GM04503 (cell line): ENCODE data around the gene NSD1.

Experiments
- DNase-seq: peaks from one replicate; pipeline ENCODE4 v3.0.0-alpha.2; 2012; ENCODE audit warnings: low read depth

The NSD1 gene

DNA sequence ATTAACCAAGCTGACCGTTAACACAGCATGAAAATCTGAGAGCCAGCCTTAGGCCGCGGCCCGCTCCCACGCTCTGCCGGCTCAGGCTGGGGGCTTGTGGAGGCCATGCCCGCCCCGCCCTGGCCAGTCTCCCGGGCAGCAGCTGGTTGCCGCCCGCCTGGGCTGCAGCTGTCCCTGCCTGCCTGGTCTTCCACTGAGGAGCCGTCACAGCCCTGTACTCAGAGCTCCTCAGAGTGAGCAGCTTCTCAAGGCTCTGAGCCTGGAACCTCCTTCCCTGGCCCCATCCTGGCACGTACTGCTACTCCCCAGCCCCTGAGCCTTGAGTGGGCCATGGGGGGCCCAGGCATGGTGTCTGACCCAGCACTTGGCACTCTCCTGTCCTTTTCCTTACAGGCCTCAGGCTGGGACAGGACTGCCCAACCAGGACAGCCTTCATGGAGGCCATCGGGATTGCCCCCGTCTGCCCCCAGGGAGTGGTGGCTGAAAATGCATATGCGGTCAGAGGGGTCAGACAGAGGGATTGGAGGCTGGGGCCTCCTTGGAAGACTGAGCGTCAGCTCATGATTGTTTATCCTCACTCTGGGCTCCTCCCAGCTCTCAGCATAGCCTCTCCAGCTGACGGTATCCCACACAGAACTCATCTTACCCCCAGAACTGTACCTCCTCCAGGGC lies 35.0 kb upstream of the NSD1 start:
- DNase-seq, result no peak

DNA sequence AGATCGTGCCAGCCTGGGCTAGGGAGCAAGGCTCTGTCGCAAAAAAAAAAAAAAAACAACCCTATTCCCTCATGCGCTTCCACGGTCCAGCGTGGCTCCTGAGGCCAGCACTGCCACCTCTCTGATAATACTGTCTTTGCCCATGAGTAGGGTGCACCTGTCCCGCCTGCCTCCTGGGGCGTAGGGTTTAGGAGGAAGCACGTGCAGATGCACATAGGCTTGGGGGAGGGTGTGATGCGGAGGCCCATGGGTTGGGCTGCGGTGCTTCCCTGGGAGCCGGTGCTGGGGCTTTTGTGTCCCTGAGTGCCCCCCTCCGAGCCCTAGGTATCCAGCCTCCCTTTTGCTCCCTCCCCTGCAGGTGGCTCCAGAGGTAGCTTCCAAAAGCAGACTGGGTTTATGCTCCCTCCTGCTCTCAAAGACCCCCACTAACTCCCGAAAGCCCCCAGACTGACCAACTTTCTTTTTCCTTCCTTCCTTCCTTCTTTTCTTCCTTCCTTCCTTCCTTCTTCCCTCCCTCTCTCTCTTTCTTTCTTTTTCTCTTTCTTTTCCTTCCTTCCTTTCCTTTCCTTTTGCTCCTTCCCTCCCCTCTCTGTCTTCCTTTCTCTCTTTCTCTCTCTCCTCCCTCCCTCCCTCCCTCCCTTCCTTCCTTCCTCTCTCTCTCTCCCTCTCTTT lies 34.0 kb upstream of the NSD1 start:
- DNase-seq, result no peak

DNA sequence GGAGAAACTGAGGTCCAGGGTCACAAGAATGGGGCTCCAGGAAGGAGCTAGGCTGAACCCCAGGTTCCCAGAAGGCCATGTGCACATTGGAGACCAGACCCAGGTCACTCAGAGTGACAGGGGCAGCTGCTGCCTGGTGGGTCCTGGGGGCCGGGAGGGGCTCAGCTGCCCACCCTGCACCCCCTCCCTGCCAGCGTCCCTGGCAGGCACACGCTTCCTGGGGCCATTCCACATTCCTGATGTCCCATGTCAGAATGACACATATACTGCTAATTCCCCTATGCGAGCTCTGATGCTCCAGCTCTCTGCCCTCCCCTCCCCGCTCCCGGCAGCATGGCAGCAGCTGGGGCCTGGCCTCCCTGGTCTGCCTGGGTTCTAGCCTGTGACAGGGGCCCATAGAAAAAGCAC lies 32.9 kb upstream of the NSD1 start:
- DNase-seq, result no peak

GRCh38 chr5:177103523-177104253 lies 29.9 kb upstream of the NSD1 start:
- DNase-seq, result no peak

GRCh38 chr5:177105691-177106476 lies 27.7 kb upstream of the NSD1 start:
- no peak for DNase-seq

- no peak for DNase-seq
These were observed 26.4 kb upstream of the NSD1 start for GRCh38 chr5:177107159-177107558.

DNA sequence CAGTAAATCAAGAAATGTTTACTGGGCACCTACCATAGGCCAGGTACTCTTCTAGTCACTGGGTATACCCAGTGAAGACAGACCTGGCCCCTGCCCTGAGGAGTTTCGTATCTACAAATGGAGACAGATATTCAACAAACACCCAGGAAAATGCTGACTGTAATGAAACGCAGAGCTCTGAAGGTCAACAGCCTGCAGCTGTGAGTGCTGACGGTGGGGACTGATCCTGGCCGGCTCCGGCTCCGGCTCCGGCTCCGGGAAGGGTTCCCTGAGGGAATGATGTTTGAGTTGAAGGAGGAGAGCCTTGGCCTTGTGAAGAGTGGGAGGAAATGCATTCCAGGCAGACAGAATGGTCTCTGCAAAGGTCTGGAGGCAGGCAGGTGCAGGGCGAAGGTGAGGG lies 23.8 kb upstream of the NSD1 start:
- no peak for DNase-seq

DNA sequence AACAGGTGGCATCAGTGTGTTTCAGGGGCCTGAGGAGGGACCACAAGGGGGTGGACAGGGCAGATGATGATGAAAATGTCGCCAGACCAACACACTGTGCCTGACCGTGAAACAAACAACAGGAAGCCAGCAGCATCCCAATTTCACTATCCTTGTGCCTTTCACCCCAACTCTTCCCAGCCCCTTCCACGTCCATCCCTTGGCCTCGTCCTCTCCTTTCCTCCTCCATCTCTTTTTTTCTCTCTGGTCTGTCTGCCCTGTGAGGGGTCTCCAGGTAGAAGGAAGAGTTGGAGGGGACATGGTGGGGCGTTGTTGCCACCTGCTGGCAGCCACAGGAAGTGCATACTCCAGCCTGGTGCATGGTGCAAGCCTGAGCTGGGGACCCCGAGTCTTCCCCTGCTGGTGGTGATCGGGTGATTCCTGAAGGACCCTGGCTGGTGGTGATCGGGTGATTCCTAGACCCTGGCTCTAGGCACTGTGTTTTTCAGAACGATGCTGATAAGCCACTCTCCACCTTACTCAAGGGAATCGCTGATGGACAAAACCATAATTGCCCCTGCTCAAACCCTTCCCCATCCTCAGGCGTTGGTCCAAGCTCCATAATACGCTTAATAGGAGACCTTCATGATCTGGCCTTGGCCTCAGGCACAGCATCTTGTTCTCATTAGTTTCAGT lies 21.7 kb upstream of the NSD1 start:
- no peak for DNase-seq

- DNase-seq, result no peak
These were observed 20.9 kb upstream of the NSD1 start for GRCh38 chr5:177112589-177113220.

GRCh38 chr5:177113566-177114424 lies 19.8 kb upstream of the NSD1 start:
- no peak for DNase-seq

- no peak for DNase-seq
These were observed 16.8 kb upstream of the NSD1 start for GRCh38 chr5:177116631-177117373.

DNA sequence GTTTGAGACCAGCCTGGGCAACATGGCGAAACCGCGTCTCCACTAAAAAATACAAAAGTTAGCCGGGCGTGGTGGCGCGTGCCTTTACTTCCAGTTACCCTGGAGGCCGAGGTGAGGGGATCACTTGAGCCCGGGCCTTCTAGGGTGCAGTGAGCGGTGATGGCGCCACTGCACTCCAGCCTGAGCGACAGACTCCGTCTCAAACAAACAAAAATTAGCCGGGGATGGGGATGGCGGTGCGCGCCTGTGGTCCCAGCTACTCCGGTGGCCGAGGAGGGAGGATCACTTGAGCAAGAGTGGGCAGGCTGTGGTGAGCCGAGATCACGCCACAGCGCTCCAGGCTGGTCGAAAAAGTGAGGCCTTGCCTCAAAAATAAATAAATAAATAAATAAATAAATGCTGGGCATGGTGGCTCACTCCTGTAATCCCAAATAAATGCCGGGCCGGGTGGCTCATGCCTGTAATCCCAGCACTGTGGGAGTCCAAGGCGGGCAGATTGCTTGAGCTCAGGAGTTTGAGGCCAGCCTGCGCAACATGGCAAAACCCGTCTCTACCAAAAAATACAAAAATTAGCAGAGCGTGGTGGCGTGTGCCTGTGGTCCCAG lies 16.0 kb upstream of the NSD1 start:
- DNase-seq, result no peak

DNA sequence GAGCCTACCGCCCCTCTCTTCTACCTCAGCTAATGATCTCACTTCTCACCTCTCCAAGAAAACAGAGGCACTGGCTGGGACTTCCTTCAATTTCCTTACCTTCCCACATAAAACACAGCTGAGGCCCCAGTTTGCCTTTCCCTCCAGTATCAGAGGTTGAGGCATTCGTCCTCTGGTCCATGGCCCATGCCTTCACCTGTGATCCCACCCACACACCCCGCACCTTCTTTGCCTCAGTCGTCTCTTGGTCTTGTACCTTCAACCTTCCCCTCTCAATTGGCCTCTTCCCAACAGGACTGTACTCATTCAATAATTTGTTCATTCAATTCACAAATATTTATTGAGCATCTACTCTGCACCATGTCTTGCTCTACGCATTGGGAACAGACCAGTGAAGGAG lies 11.0 kb upstream of the NSD1 start:
- no peak for DNase-seq

DNA sequence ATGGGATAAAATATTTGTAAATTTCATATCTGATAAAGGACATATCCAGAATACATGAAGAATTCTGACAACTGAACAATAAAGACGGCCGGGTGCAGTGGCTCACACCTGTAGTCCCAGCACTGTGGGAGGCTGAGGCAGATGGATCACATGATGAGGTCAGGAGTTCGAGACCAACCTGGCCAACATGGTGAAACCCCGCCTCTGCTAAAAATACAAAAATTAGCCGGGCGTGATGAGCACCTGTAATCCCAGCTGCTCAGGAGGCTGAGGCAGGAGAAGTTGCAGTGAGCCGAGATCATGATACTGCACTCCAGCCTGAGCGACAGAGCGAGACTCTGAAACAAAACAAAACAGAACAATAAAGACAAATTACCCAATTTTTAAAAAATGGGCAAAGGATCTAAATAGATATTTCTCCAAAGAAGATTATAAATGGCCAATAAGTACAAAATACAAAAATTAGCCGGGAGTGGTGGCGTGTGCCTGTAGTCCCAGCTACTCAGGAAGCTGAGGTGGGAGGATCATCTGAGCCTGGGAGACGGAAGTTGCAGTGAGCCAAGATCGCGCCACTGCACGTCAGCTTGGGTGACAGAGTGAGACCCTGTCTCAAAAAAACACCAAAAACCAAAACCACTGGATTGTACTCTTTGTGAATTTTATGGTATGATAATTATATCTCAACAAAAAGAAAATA lies 9.6 kb upstream of the NSD1 start:
- DNase-seq, result no peak

DNA sequence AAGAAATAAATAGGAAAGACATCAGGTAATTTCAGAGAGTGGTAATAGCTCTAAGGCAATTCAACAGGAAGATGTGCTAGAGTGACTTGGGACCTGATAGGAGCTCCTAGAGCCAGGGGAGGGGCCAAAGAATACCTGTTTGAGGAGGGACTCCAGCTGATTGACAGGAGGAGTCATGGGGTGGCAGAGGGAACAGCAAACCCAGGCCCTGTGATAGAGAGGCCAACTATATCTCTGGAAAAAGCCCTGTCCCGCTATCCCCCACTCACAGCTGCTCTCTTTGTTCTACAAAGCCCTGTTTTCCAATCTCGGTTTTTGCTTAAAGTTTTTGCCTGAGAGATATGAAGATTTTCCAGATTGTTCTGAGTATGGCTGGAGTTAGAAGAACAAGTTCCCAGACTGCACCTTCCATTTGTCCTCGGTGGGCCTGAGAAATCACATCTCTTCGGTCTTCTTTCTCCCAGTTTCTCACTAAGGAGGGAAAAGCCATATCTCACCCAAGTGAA lies 9.0 kb upstream of the NSD1 start:
- no peak for DNase-seq

- DNase-seq, result no peak
These were observed 6.8 kb upstream of the NSD1 start for GRCh38 chr5:177126771-177127170.

- DNase-seq, result no peak
These were observed 5.0 kb upstream of the NSD1 start for GRCh38 chr5:177128551-177128981.

- DNase-seq, result no peak
These were observed 3.2 kb upstream of the NSD1 start for GRCh38 chr5:177130211-177131018.
